Left lung (tissue), 10 donors: ENCODE data around the gene MS4A1. TPM values are rescaled to one million over a fixed set of nuclear protein-coding genes. Genes with fewer than 3 reads are reported as not detected.
"Not testable (repeated sequence)": the region's sequence is repeated elsewhere in the genome, so short reads cannot be mapped to it uniquely, and the experiment has no call there.

Source experiments
- ATAC-seq: fragments of 200-7000 bp; cut with Tn5 transposase; one replicate; pipeline ENCODE4 v1.9.1; 2020; ENCODE audit warnings: moderate library complexity
- DNase-seq, 4 donors: peaks; one replicate each; pipeline ENCODE4 v3.0.0-alpha.2; 2013 to 2020
- H3K27ac ChIP-seq, 2 donors: fragments of 200-600 bp; sonication (generic) in 1 of 2; one replicate each; pipeline versions ENCODE4 v1.5.0 to v1.8.0; 2020 to 2021
- H3K27me3 ChIP-seq, 2 donors: fragments of 200-600 bp; sonication (generic) in 1 of 2; one replicate each; pipeline versions ENCODE4 v1.5.0 to v1.8.0; 2020 to 2021
- H3K36me3 ChIP-seq, 2 donors: fragments of 200-600 bp; sonication (generic) in 1 of 2; one replicate each; pipeline versions ENCODE4 v1.5.0 to v1.8.0; 2020 to 2021
- H3K4me1 ChIP-seq, 2 donors: fragments of 200-600 bp; one replicate each; pipeline ENCODE4 v1.8.0; 2021
- H3K4me3 ChIP-seq, 2 donors: fragments of 200-600 bp; sonication (generic) in 1 of 2; one replicate each; pipeline versions ENCODE4 v1.5.0 to v1.8.0; 2020 to 2021; ENCODE audit warnings: mild to moderate bottlenecking in 1 of 2
- H3K9me3 ChIP-seq, 2 donors: fragments of 200-600 bp; sonication (generic) in 1 of 2; one replicate each; pipeline versions ENCODE4 v1.5.0 to v1.8.0; 2020 to 2021
- intact Hi-C, 2 donors: fragments of 100-400 bp; cut with DNase I; formaldehyde crosslinking; loops; one replicate each; pipeline versions ENCODE4 v1.11.2 to v1.14.2; 2022
- polyA plus RNA-seq, 6 donors: library from polyadenylated mRNA; unstranded; fragments of 120-200 nt; gene quantifications; one replicate each; pipeline ENCODE4 v1.2.1, GENCODE V29; 2013; ENCODE audit not compliant: insufficient read length in 6 of 6
- total RNA-seq, 2 donors: library from RNA; stranded (reverse); fragmentation: NEBNext Ultra II Directional; extraction: Animal tissue kit (Norgen Biotek cat#: 25700); gene quantifications; one replicate each; pipeline ENCODE4 v1.2.1, GENCODE V29; 2021
- TF ChIP-seq, protein P1 (sequence below), 2 donors: fragments of 200-600 bp; sonication (generic) in 1 of 2; IDR thresholded peaks; one replicate each; pipeline versions ENCODE4 v1.5.0 to v1.8.0; 2021; ENCODE audit warnings: antibody characterized with exemption in 2 of 2
- donor health status: DM: no; HTN: yes; CAD: no.
- donor health status: DM: no; HTN: no; CAD: no.

The MS4A1 gene
- total and polyA plus RNA-seq, 8 donors, result 0.36 to 2.1 (median 1.1) TPM

DNA sequence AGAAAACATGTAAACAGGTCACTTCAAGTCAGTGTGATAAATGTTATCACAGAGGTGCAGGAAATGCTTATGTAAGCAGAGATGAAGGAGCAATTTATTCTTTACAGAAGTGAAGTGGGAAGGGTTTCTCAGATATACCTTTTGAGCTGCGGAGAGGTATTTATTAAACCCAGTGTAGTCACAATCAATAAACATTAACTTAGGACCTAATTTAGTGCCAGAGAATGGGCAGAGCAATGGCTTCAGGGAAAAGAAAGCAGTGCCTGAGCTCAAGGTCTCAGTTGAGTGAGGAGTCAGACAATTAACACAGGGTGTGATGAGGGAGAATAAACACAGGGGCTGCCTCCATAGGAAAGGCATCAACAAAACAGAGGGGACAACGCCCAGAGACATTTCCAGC, 24.4 kb upstream of the MS4A1 start:
- intact Hi-C loops, result no loop called here
- no peak for DNase-seq

GRCh38 chr11:60433401-60433800, 22.2 kb upstream of the MS4A1 start:
- Histone ChIP-seq H3K4me3 (no peak overlapping the region), H3K27me3 (no peaks in the 10 kb centered on the region), H3K4me1 (no peaks in the 10 kb centered on the region), H3K9me3 (no peaks in the 10 kb centered on the region), H3K27ac (no peak overlapping the region), H3K36me3 (no peaks in the 10 kb centered on the region)
- no peak for DNase-seq
- TF ChIP-seq, protein P1, sequence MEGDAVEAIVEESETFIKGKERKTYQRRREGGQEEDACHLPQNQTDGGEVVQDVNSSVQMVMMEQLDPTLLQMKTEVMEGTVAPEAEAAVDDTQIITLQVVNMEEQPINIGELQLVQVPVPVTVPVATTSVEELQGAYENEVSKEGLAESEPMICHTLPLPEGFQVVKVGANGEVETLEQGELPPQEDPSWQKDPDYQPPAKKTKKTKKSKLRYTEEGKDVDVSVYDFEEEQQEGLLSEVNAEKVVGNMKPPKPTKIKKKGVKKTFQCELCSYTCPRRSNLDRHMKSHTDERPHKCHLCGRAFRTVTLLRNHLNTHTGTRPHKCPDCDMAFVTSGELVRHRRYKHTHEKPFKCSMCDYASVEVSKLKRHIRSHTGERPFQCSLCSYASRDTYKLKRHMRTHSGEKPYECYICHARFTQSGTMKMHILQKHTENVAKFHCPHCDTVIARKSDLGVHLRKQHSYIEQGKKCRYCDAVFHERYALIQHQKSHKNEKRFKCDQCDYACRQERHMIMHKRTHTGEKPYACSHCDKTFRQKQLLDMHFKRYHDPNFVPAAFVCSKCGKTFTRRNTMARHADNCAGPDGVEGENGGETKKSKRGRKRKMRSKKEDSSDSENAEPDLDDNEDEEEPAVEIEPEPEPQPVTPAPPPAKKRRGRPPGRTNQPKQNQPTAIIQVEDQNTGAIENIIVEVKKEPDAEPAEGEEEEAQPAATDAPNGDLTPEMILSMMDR (IDR thresholded peaks at IDR 0.05), result no peak
- intact Hi-C loops, result no loop called here
- no peak for ATAC-seq

More for the DNA sequence above, 24.4 kb upstream of the MS4A1 start:
- TF ChIP-seq, protein P1 (IDR thresholded peaks at IDR 0.05), result no peak
- Histone ChIP-seq H3K27me3 (no peaks in the 10 kb centered on the region), H3K4me3 (no peak overlapping the region), H3K36me3 (no peaks in the 10 kb centered on the region), H3K27ac (no peak overlapping the region), H3K4me1 (no peaks in the 10 kb centered on the region), H3K9me3 (no peaks in the 10 kb centered on the region)
- ATAC-seq, result no peak

DNA sequence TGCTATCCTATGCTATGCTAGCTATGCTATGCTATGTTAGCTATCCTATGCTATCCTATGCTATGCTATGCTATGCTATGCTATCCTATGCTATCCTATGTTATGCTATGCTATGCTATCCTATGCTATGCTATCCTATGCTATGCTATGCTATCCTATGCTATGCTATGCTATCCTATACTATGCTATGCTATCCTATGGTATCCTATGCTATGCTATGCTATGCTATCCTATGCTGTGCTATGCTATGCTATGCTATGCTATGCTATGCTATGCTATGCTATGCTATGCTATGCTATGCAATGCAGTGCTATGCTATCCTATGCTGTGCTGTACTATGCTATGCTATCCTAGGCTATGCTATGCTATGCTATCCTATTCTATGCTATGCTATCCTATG, 8.6 kb upstream of the MS4A1 start:
- Histone ChIP-seq H3K27me3 (no peaks in the 10 kb centered on the region), H3K4me3 (no peak overlapping the region), H3K36me3 (no peaks in the 10 kb centered on the region), H3K27ac (no peak overlapping the region), H3K4me1 (peaks cover 0 to 8% of the 10 kb centered on the region in 2 donors), H3K9me3 (no peaks in the 10 kb centered on the region)
- ATAC-seq, result no peak
- no peak for DNase-seq
- TF ChIP-seq, protein P1 (IDR thresholded peaks at IDR 0.05), result no peak
- intact Hi-C loops, result no loop called here

GRCh38 chr11:60447846-60448245, 7.8 kb upstream of the MS4A1 start:
- no peak overlapping the region for H3K4me3 ChIP-seq
- peaks cover 0 to 8% of the 10 kb centered on the region in 2 donors for H3K4me1 ChIP-seq
- ATAC-seq (no peak), DNase-seq (no peak)
- no peaks in the 10 kb centered on the region for H3K9me3 ChIP-seq
- no peaks in the 10 kb centered on the region for H3K36me3 ChIP-seq
- intact Hi-C loops, result no loop called here
- H3K27me3 ChIP-seq, result no peaks in the 10 kb centered on the region
- no peak overlapping the region for H3K27ac ChIP-seq
- TF ChIP-seq, protein P1 (IDR thresholded peaks at IDR 0.05), result no peak

DNA sequence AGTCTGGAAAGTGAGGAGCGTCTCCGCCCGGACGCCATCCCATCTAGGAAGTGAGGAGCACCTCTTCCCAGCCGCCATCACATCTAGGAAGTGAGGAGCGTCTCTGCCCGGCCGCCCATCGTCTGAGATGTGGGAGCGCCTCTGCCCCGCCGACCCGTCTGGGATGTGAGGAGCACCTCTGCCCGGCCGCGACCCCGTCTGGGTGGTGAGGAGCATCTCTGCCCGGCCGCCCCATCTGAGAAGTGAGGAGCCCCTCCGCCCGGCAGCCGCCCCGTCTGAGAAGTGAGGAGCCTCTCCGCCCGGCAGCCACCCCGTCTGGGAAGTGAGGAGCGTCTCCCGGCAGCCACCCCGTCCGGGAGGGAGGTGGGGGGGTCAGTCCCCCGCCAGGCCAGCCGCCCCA, 4.5 kb upstream of the MS4A1 start:
- ATAC-seq, H3K27ac ChIP-seq, H3K27me3 ChIP-seq, H3K9me3 ChIP-seq, H3K4me3 ChIP-seq, intact Hi-C loops, H3K36me3 ChIP-seq, H3K4me1 ChIP-seq: not testable (repeated sequence)
- DNase-seq, result peak in 1 of 4 donors; percentile 72

- DNase-seq (no peak), ATAC-seq (no peak)
- Histone ChIP-seq H3K4me3 (no peak overlapping the region), H3K36me3 (no peaks in the 10 kb centered on the region), H3K4me1 (no peaks in the 10 kb centered on the region), H3K27me3 (no peaks in the 10 kb centered on the region), H3K9me3 (no peaks in the 10 kb centered on the region), H3K27ac (no peak overlapping the region)
- TF ChIP-seq, protein P1 (IDR thresholded peaks at IDR 0.05), result no peak
- intact Hi-C loops, result no loop called here
Measured at GRCh38 chr11:60454212-60454611, 1.4 kb upstream of the MS4A1 start.
